ENCODE measurements around the gene CENPS. TPM values are rescaled to one million over a fixed set of nuclear protein-coding genes. Genes with fewer than 3 reads are reported as not detected.
"Not testable (repeated sequence)": the region's sequence is repeated elsewhere in the genome, so short reads cannot be mapped to it uniquely, and the experiment has no call there.

The CENPS gene
- polyA plus RNA-seq, 1 experiment: 9.6 TPM

DNA sequence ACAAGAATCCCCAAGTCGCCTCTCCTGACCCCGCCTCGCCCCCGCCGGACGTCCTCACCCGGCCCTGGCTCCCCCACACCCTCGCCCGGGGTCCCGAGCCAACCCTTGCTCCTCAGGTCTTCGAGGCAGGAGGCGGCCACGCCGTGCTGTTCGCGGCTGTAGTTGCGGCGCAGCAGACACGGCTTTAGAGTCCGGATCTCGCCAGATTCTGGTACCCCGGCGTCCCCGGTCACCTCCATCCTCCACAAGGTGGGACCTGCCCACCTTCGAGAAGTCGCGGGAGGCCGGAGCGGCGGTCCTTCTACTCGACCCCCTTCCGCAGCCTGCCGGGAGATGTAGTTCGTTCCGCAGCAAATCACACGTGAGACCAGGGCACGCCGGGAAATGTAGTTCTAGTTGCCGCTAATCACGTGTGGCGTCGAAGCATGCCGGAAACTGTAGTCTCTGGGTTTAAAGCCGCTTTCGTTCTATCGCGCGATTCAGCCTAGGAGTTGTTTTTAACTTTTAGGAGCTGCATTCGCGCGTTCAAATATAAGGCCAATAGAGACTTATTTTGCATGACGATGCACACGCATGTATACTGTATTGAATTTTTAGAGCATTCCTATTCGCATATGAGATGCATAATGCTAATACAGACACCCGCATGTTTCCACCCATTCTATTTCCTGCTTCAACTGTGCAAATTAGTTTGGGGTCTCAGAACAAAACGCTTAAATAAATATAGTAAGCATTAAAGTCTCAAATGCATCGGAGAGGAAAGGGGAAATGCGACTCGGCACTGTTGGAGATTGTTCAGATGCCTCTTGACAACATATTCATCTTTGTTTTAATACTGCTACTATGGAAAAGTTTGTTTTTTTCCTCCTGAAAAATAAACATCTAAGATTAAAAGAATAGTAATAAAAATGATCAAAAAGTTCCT, 42.2 kb downstream of the CENPS start, which contains the start of gene DFFA:
TSS of gene DFFA (minus strand) at position 310 of the 925 bp plus-strand sequence. CDS start at position 239, 71 bp downstream.
- peak within 1 kb of the TSS; percentile 62 for H3K4me3 ChIP-seq (ENCODE audit: low read depth, low read length)
- CTCF ChIA-PET: interaction anchor here (1.0 kb wide), 1 partner anchor 23 kb away, joined by 4 read pairs; no protein-coding TSS in a partner anchor
- DNase-seq (ENCODE audit: low read depth): peak; percentile 78
- no peaks in the 10 kb centered on the region for H3K27me3 ChIP-seq (ENCODE audit: control insufficient read depth, insufficient read depth, low read length)
- peaks cover 5% of the 10 kb centered on the region; the same call in 1 of the 2 replicates for H3K36me3 ChIP-seq (ENCODE audit: control insufficient read depth, insufficient read depth, low read length)
- POLR2A ChIA-PET: interaction anchor here (0.6 kb wide), 2 partner anchors 10 to 579 kb away, joined by 3 to 8 read pairs; no protein-coding TSS in a partner anchor
- TF ChIP-seq, protein P1, sequence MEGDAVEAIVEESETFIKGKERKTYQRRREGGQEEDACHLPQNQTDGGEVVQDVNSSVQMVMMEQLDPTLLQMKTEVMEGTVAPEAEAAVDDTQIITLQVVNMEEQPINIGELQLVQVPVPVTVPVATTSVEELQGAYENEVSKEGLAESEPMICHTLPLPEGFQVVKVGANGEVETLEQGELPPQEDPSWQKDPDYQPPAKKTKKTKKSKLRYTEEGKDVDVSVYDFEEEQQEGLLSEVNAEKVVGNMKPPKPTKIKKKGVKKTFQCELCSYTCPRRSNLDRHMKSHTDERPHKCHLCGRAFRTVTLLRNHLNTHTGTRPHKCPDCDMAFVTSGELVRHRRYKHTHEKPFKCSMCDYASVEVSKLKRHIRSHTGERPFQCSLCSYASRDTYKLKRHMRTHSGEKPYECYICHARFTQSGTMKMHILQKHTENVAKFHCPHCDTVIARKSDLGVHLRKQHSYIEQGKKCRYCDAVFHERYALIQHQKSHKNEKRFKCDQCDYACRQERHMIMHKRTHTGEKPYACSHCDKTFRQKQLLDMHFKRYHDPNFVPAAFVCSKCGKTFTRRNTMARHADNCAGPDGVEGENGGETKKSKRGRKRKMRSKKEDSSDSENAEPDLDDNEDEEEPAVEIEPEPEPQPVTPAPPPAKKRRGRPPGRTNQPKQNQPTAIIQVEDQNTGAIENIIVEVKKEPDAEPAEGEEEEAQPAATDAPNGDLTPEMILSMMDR (IDR thresholded peaks at IDR 0.05; ENCODE audit: insufficient read depth, low read depth, low read length): no peak

DNA sequence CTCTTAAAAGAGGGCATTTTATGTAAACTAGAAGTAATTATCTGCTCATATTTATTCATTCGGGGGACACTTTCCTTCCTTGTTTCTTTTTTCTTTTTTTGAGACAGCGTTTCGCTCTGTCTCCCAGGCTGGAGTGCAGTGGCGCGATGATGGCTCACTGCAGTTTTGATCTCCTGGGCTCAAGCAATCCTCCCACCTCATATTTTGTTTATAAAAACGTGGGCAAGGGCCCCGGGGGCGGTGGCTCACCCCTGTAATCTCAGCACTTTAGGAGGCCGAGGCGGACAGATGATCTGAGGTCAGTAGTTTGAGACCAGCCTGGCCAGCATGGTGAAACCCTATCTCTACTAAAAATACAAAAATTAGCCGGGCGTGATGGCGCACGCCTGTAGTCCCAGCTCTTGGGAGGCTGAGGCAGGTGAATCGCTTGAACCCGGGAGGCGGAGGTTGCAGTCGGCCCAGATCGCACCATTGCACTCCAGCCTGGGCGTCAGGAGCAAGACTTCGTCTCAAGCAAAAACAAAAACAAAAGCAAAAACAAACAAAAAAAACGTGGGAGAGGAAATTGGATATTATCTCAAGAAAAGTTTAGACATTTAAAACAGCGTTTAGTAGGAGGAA, 43.0 kb downstream of the CENPS start:
- TF ChIP-seq, protein P1 (IDR thresholded peaks at IDR 0.05; ENCODE audit: insufficient read depth, low read depth, low read length): no peak
- CTCF ChIA-PET: interaction anchor here (1.0 kb wide), 1 partner anchor 22 kb away, joined by 4 read pairs; no protein-coding TSS in a partner anchor
- H3K36me3 ChIP-seq (ENCODE audit: control insufficient read depth, insufficient read depth, low read length): 0 out of 2 replicates have a peak, but pooled peaks cover 1% of the 10 kb centered on the region
- no peaks in the 10 kb centered on the region for H3K27me3 ChIP-seq (ENCODE audit: control insufficient read depth, insufficient read depth, low read length)
- no peak for DNase-seq (ENCODE audit: low read depth)
- POLR2A ChIA-PET: interaction anchor here (0.6 kb wide), 2 partner anchors 11 to 578 kb away, joined by 3 to 8 read pairs; no protein-coding TSS in a partner anchor
- H3K4me3 ChIP-seq (ENCODE audit: low read depth, low read length): no peak overlapping the region

DNA sequence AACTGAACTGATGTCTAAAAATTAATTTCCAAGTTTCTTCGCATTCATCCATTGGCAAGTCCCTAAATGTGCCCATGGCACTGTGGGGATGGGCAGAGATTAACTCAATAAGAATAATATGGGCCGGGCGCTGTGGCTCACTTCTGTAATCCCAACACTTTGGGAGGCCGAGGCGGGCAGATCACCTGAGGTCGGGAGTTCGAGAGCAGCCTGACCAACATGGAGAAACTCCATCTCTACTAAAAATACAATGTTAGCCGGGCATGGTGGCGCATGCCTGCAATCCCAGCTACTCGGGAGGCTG, 44.0 kb downstream of the CENPS start:
- POLR2A ChIA-PET; H3K36me3 ChIP-seq (ENCODE audit: control insufficient read depth, insufficient read depth, low read length); H3K27me3 ChIP-seq (ENCODE audit: control insufficient read depth, insufficient read depth, low read length); DNase-seq (ENCODE audit: low read depth): not testable (repeated sequence)
- peak overlapping the region; percentile 74 for H3K4me3 ChIP-seq (ENCODE audit: low read depth, low read length)
- CTCF ChIA-PET: interaction anchor here (1.2 kb wide), 1 partner anchor 21 kb away, joined by 9 read pairs; no protein-coding TSS in a partner anchor

DNA sequence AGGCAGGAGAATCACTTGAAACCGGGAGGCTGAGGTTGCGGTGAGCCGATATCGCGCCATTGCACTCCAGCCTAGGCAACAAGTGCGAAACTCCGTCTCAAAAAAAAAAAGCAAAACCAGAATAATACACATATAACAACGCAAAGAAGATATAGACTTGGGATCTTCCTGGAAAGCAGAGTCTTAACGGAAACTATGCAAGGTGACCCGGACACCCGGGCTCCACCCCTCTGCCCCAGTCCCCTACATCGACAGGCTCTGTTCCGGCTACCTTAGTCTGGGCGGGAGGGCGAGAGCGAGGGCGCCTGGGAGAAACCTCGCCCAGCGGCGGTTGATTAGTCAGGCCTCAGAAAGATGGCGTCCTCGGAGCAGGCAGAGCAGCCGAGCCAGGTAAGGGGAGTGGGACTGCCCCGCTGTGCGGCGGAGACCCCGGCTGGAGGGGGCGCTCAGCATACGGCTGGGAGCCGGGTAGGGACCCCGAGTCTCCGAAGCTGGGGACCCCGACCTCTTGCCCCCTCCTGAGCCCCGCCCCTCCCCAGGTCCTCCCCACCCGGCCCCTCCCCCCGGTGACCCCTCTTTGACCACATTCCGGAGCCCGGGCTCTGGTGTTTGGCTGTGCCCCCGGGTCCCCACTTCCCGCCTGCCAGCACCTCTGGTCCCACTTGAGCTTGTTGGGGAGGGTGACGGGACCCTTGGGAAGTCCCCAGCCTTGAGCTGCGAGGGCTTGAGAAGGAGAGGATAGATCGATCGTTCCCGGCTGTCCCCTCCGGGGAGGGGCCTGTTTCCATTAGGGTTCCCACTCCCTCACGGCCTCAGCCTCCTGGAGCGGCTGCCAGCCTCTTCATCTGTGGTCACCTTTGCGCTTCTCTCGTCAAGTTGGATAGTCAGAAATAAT, 44.6 kb downstream of the CENPS start, which contains the start of gene PEX14:
TSS of gene PEX14 (plus strand) at position 338 of the 895 bp plus-strand sequence. CDS start at position 355, 17 bp downstream.
- DNase-seq (ENCODE audit: low read depth): peak; percentile 26
- TF ChIP-seq, protein P1 (IDR thresholded peaks at IDR 0.05; ENCODE audit: insufficient read depth, low read depth, low read length): no peak
- CTCF ChIA-PET: interaction anchor here (0.5 to 1.2 kb wide), 2 partner anchors 20 to 489 kb away, joined by 3 to 9 read pairs; no protein-coding TSS in a partner anchor
- H3K36me3 ChIP-seq (ENCODE audit: control insufficient read depth, insufficient read depth, low read length): no peaks in the 10 kb centered on the region
- POLR2A ChIA-PET: interaction anchor here (0.7 kb wide), 1 partner anchor 323 kb away, joined by 9 read pairs; no protein-coding TSS in a partner anchor
- peak within 1 kb of the TSS; percentile 74 for H3K4me3 ChIP-seq (ENCODE audit: low read depth, low read length)
- no peaks in the 10 kb centered on the region for H3K27me3 ChIP-seq (ENCODE audit: control insufficient read depth, insufficient read depth, low read length)

DNA sequence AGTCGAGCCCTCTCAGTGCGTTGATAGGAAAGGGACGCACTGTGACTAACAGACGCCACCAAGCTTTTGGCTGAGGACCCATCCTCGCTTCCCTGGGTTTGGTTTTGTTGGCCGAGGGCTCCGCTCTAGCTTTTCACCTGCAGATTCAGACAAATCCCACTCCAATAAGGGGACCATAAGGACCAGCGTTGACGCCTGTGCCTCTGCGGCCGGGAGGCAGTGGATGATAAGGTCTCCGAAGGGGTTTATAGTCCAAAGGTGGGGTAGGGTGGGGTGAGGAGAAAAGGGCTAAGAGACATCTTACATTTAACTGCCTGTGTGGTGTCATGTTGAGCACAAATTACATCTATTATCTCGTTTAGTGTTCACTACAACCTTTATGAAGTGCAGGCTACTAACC, 45.3 kb downstream of the CENPS start:
- peak overlapping the region; percentile 74 for H3K4me3 ChIP-seq (ENCODE audit: low read depth, low read length)
- CTCF ChIA-PET: interaction anchor here (1.2 kb wide), 1 partner anchor 19 kb away, joined by 9 read pairs; no protein-coding TSS in a partner anchor
- H3K36me3 ChIP-seq (ENCODE audit: control insufficient read depth, insufficient read depth, low read length): no peaks in the 10 kb centered on the region
- H3K27me3 ChIP-seq (ENCODE audit: control insufficient read depth, insufficient read depth, low read length): no peaks in the 10 kb centered on the region
- POLR2A ChIA-PET: interaction anchor here (0.7 kb wide), 1 partner anchor 322 kb away, joined by 9 read pairs; no protein-coding TSS in a partner anchor
- DNase-seq (ENCODE audit: low read depth): no peak
- TF ChIP-seq, protein P1 (IDR thresholded peaks at IDR 0.05; ENCODE audit: insufficient read depth, low read depth, low read length): no peak
